ES-I3 (cell line): Measurements from ENCODE around the gene DSC3.

Source experiments
- H3K36me3 ChIP-seq: 2 replicates; pipeline ENCODE4 v1.6.1; 2013; ENCODE audit warnings: mild to moderate bottlenecking, low read length, control low read depth, moderate library complexity; ENCODE audit not compliant: insufficient read depth
- H3K4me1 ChIP-seq: 2 replicates; pipeline ENCODE4 v1.6.1; 2013; ENCODE audit warnings: mild to moderate bottlenecking, control low read depth, low read length; ENCODE audit not compliant: insufficient read depth
- H3K9ac ChIP-seq: 2 replicates; pipeline ENCODE4 v1.6.1; 2013; ENCODE audit warnings: low read depth, mild to moderate bottlenecking, low read length, moderate library complexity
- H3K9me3 ChIP-seq: 2 replicates; pipeline ENCODE4 v1.6.1; 2013; ENCODE audit warnings: mild to moderate bottlenecking, low read length, moderate library complexity; ENCODE audit not compliant: control insufficient read depth, insufficient read depth

The DSC3 gene

GRCh38 chr18:30971338-30971956 lies 71.1 kb downstream of the DSC3 start:
- H3K9ac ChIP-seq: no peak overlapping the region
- H3K36me3 ChIP-seq: no peaks in the 10 kb centered on the region
- H3K9me3 ChIP-seq: no peaks in the 10 kb centered on the region
- peaks cover 4% of the 10 kb centered on the region; the same call in 1 of the 2 replicates for H3K4me1 ChIP-seq

GRCh38 chr18:30970196-30970816 lies 72.2 kb downstream of the DSC3 start:
- Histone ChIP-seq H3K9ac (no peak overlapping the region), H3K9me3 (no peaks in the 10 kb centered on the region), H3K36me3 (no peaks in the 10 kb centered on the region), H3K4me1 (peaks cover 4% of the 10 kb centered on the region; the same call in 1 of the 2 replicates)

DNA sequence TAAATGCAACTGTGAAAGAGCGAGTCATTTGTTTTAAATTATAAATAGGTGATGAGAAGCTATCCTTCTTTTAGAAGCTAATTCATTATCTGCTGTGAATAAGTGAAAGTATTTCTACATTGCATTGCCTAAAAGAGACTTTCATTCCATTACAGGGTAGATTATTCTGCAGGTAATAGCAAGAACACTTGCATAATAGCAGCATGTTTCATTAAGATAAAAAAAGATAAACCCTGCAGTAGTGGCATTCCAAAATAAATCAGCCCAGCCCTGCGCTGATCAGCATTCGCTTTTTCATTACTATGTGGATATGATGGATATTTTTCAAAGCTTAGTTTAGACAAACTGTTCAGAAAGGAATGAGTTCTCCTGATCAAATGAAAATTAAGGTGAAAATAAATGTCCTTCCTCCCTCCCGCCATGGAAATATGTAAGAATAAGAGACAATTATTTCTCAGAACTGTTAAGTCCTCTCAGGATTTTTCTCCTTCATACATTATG lies 72.8 kb downstream of the DSC3 start:
- no peak overlapping the region for H3K9ac ChIP-seq
- no peaks in the 10 kb centered on the region for H3K36me3 ChIP-seq
- no peaks in the 10 kb centered on the region for H3K9me3 ChIP-seq
- peaks cover 4% of the 10 kb centered on the region; the same call in 1 of the 2 replicates for H3K4me1 ChIP-seq

DNA sequence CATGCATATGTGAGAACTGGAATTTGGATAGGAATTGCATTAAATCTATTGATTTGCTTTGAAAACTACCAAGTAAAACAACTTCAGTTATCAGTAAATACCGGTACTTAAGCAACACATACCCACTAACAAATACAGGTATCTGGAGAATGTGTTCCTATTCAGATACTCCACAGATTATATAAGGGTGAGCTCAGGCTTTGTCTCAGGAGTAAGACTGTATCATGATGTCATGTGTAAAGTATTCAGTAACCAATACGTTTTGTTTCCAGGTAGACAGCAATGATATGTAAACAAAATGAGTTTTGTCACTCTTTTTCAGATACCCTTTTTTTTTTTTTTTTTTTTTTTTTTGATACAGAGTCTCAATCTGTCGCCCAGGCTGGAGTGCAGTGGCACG lies 74.8 kb downstream of the DSC3 start:
- peaks cover 4% of the 10 kb centered on the region; the same call in 1 of the 2 replicates for H3K4me1 ChIP-seq
- no peaks in the 10 kb centered on the region for H3K9me3 ChIP-seq

GRCh38 chr18:30965237-30965636 lies 77.3 kb downstream of the DSC3 start:
- no peaks in the 10 kb centered on the region for H3K36me3 ChIP-seq
- no peak overlapping the region for H3K9ac ChIP-seq
- no peaks in the 10 kb centered on the region for H3K9me3 ChIP-seq
- peaks cover 4% of the 10 kb centered on the region; the same call in 1 of the 2 replicates for H3K4me1 ChIP-seq

More for the DNA sequence above, 74.8 kb downstream of the DSC3 start:
- Histone ChIP-seq H3K9ac (no peak overlapping the region), H3K36me3 (no peaks in the 10 kb centered on the region)

- no peaks in the 10 kb centered on the region for H3K36me3 ChIP-seq
- H3K9ac ChIP-seq: no peak overlapping the region
- no peaks in the 10 kb centered on the region for H3K9me3 ChIP-seq
- H3K4me1 ChIP-seq: no peaks in the 10 kb centered on the region
These were observed 81.9 kb downstream of the DSC3 start for GRCh38 chr18:30960661-30961060.

DNA sequence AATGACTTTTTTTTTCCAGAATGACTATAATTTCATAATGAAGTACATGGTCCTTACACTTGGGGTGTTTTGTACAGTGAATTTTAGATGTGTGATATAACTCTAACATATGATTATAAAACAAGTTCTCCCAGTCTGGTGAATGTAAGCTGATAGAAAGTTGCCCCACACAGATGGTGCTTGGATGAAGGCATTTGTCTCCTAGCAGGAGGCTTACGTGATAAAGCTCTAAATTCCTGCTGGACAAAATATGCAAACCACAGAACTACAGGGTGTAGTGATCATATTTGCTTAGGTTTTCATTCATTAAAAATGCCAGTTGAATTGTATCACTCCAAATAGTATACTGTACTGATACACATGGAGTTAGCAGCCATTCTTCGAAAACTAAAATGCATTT lies 85.5 kb downstream of the DSC3 start:
- Histone ChIP-seq H3K36me3 (no peaks in the 10 kb centered on the region), H3K9me3 (no peaks in the 10 kb centered on the region), H3K4me1 (no peaks in the 10 kb centered on the region), H3K9ac (no peak overlapping the region)

DNA sequence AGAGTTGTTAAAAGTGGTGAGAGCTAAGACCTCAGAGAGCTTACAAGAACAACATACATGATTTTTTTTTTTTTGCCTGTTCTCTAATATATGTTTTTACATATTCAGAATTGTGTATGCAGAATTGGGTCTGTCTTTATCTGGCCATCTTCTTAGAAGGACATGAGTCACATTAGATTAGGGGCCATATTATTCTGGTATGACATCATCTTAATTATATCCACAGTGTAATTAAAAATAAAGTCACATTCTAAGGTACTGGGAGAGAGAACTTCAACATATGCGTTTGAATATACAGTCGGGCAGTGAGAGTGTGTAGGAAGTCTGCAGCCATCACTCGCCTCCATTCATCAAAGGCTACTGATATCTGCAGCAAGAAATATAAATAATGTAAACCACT lies 88.3 kb downstream of the DSC3 start:
- Histone ChIP-seq H3K4me1 (no peaks in the 10 kb centered on the region), H3K36me3 (no peaks in the 10 kb centered on the region)

GRCh38 chr18:30945761-30946160 lies 96.8 kb downstream of the DSC3 start:
- Histone ChIP-seq H3K9me3 (peaks cover 3% of the 10 kb centered on the region; the same call in 1 of the 2 replicates), H3K36me3 (no peaks in the 10 kb centered on the region), H3K4me1 (no peaks in the 10 kb centered on the region), H3K9ac (no peak overlapping the region)

More for the DNA sequence above, 88.3 kb downstream of the DSC3 start:
- Histone ChIP-seq H3K9me3 (no peaks in the 10 kb centered on the region), H3K9ac (no peak overlapping the region)

GRCh38 chr18:30944773-30945417 lies 97.6 kb downstream of the DSC3 start:
- H3K36me3 ChIP-seq: no peaks in the 10 kb centered on the region
- peaks cover 3% of the 10 kb centered on the region; the same call in 1 of the 2 replicates for H3K9me3 ChIP-seq
- H3K4me1 ChIP-seq: no peaks in the 10 kb centered on the region
- H3K9ac ChIP-seq: no peak overlapping the region

GRCh38 chr18:30940952-30941539 lies 101.5 kb downstream of the DSC3 start:
- Histone ChIP-seq H3K36me3 (no peaks in the 10 kb centered on the region), H3K4me1 (no peaks in the 10 kb centered on the region), H3K9ac (no peak overlapping the region), H3K9me3 (peaks cover 3% of the 10 kb centered on the region; the same call in 1 of the 2 replicates)
